H7 (cell line): ENCODE results near the gene TBC1D19. TPM values are rescaled to one million over a fixed set of nuclear protein-coding genes. Genes with fewer than 3 reads are reported as not detected.
A peak's percentile ranks its signal among the peaks of the same experiment; 100 is the strongest.
"Not testable (repeated sequence)": the region's sequence is repeated elsewhere in the genome, so short reads cannot be mapped to it uniquely, and the experiment has no call there.

ENCODE experiments used
- DNase-seq: peaks from one replicate; pipeline ENCODE4 v3.0.0; 2012
- H3K27me3 ChIP-seq: 2 replicates; pipeline ENCODE4 v1.6.0; 2011; ENCODE audit warnings: mild to moderate bottlenecking, low read length; ENCODE audit not compliant: control insufficient read depth, insufficient read depth
- H3K36me3 ChIP-seq: replicated peaks from 2 replicates; pipeline ENCODE4 v1.5.1; 2011; ENCODE audit warnings: low read length; ENCODE audit not compliant: control insufficient read depth, insufficient read depth
- H3K4me3 ChIP-seq: 2 replicates; pipeline ENCODE4 v1.5.1; 2011; ENCODE audit warnings: low read depth, mild to moderate bottlenecking, control low read depth, low read length, moderate library complexity; ENCODE audit not compliant: insufficient read depth
- total RNA-seq: library from RNA; depleted of rRNA; stranded (reverse); fragments of >200 nt; shearing (Covaris generic); gene quantifications from 2 replicates; pipeline ENCODE4 v1.2.3, GENCODE V29; 2014

The TBC1D19 gene
- total RNA-seq, 1 experiment from 2014 or later = 3.7 TPM

- no peak for DNase-seq
- H3K4me3 ChIP-seq = peak overlapping the region; percentile 74
- H3K36me3 ChIP-seq = no peaks in the 10 kb centered on the region
- no peaks in the 10 kb centered on the region for H3K27me3 ChIP-seq
These were observed 383 bp upstream of the TBC1D19 start for GRCh38 chr4:26583538-26583864.

GRCh38 chr4:26584725-26585124 is 841 bp downstream of the TBC1D19 start:
- Histone ChIP-seq H3K36me3 (no peaks in the 10 kb centered on the region), H3K4me3 (peak overlapping the region; percentile 74), H3K27me3 (no peaks in the 10 kb centered on the region)
- no peak for DNase-seq

- DNase-seq = peak; percentile 17
- Histone ChIP-seq H3K36me3 (no peaks in the 10 kb centered on the region), H3K27me3 (no peaks in the 10 kb centered on the region), H3K4me3 (no peak overlapping the region)
These were observed 5.8 kb downstream of the TBC1D19 start for GRCh38 chr4:26589705-26590104.

GRCh38 chr4:26590639-26591038 is 6.8 kb downstream of the TBC1D19 start:
- no peak for DNase-seq
- Histone ChIP-seq H3K27me3 (no peaks in the 10 kb centered on the region), H3K36me3 (no peaks in the 10 kb centered on the region), H3K4me3 (no peak overlapping the region)

- not testable (repeated sequence) for DNase-seq, H3K4me3 ChIP-seq, H3K36me3 ChIP-seq, H3K27me3 ChIP-seq
These were observed 9.7 kb downstream of the TBC1D19 start for GRCh38 chr4:26593557-26593956.

GRCh38 chr4:26594371-26594770 is 10.5 kb downstream of the TBC1D19 start:
- no peak for DNase-seq
- no peaks in the 10 kb centered on the region for H3K36me3 ChIP-seq
- no peaks in the 10 kb centered on the region for H3K27me3 ChIP-seq
- H3K4me3 ChIP-seq = no peak overlapping the region

- Histone ChIP-seq H3K36me3 (no peaks in the 10 kb centered on the region), H3K27me3 (no peaks in the 10 kb centered on the region), H3K4me3 (no peak overlapping the region)
- DNase-seq = no peak
These were observed 10.9 kb downstream of the TBC1D19 start for GRCh38 chr4:26594778-26595177.

- no peaks in the 10 kb centered on the region for H3K36me3 ChIP-seq
- no peaks in the 10 kb centered on the region for H3K27me3 ChIP-seq
- H3K4me3 ChIP-seq = no peak overlapping the region
- DNase-seq = no peak
These were observed 13.0 kb downstream of the TBC1D19 start for GRCh38 chr4:26596843-26597242.

- Histone ChIP-seq H3K27me3 (no peaks in the 10 kb centered on the region), H3K4me3 (no peak overlapping the region), H3K36me3 (no peaks in the 10 kb centered on the region)
- no peak for DNase-seq
These were observed 17.3 kb downstream of the TBC1D19 start for GRCh38 chr4:26601204-26601603.

- Histone ChIP-seq H3K27me3 (no peaks in the 10 kb centered on the region), H3K4me3 (no peak overlapping the region), H3K36me3 (no peaks in the 10 kb centered on the region)
- DNase-seq = no peak
These were observed 23.9 kb downstream of the TBC1D19 start for GRCh38 chr4:26607776-26608175.

- DNase-seq = no peak
- no peaks in the 10 kb centered on the region for H3K27me3 ChIP-seq
- H3K4me3 ChIP-seq = no peak overlapping the region
- no peaks in the 10 kb centered on the region for H3K36me3 ChIP-seq
These were observed 25.5 kb downstream of the TBC1D19 start for GRCh38 chr4:26609391-26609790.

- H3K27me3 ChIP-seq = no peaks in the 10 kb centered on the region
- DNase-seq = no peak
- no peaks in the 10 kb centered on the region for H3K36me3 ChIP-seq
- H3K4me3 ChIP-seq = no peak overlapping the region
These were observed 26.0 kb downstream of the TBC1D19 start for GRCh38 chr4:26609868-26610267.

GRCh38 chr4:26611372-26611771 is 27.5 kb downstream of the TBC1D19 start:
- no peaks in the 10 kb centered on the region for H3K36me3 ChIP-seq
- H3K27me3 ChIP-seq = no peaks in the 10 kb centered on the region
- no peak overlapping the region for H3K4me3 ChIP-seq
- DNase-seq = no peak

GRCh38 chr4:26611885-26612284 is 28.0 kb downstream of the TBC1D19 start:
- no peak for DNase-seq
- Histone ChIP-seq H3K27me3 (no peaks in the 10 kb centered on the region), H3K4me3 (no peak overlapping the region), H3K36me3 (no peaks in the 10 kb centered on the region)

- DNase-seq = no peak
- Histone ChIP-seq H3K4me3 (no peak overlapping the region), H3K36me3 (no peaks in the 10 kb centered on the region), H3K27me3 (no peaks in the 10 kb centered on the region)
These were observed 29.4 kb downstream of the TBC1D19 start for GRCh38 chr4:26613237-26613636.

GRCh38 chr4:26613735-26614134 is 29.9 kb downstream of the TBC1D19 start:
- no peak for DNase-seq
- no peaks in the 10 kb centered on the region for H3K36me3 ChIP-seq
- no peaks in the 10 kb centered on the region for H3K27me3 ChIP-seq
- no peak overlapping the region for H3K4me3 ChIP-seq
